Measurements from ENCODE around the gene NCOA5. TPM values are rescaled to one million over a fixed set of nuclear protein-coding genes. Genes with fewer than 3 reads are reported as not detected.

The NCOA5 gene
- total RNA-seq = 10.6 and 15.9 TPM in 2 replicates

DNA sequence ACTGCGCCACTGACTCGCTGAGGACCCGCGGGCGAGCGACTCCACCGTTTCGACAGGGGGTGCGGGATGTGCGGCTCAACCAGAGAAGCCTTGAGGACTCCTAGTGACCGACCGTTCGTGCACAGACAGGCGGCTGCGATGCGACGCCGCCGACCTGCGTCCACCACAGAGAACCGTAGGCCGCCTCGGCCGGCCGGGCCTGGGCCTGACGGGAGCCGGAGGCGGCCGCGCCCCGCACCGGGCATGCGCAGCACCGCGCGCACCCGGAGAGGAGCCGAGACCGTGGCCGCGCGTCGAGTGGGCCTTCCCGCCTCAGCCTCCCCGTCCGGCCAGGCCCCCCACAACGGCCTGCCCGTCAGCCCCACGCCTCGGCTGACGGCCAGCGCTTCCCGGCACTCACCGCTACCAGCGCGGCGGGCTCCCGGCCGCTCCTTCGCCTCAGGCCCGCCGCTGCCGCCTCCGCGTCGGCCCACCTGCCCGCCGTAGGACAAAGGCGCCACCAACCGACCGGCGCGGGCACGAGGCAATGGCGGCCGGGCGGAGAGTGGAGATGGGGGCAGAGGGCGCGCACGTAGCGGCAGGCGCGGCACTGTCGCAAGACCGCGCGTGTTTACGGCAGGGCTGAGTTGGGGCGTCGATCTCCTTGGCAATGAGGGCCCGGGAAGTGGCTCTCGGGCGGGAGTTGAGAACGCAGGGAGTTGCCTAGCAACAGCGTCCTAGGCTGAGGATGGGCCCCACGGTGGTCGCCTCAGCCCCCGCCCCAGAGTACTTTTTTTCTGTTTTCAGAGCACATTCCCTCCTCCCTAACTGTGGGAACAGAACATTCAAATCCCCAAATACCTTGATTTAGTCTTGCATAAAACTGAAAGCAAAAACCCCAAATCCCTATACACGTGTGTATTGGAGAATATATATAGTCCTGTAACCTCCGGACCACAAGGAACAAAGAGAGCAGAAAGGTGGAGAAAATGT is at the start of gene NCOA5:
NCOA5 (minus strand) TSS at position 546 of the 972 bp plus-strand sequence. CDS start 10,538 bp downstream, outside the sequence.
- DNase-seq (ENCODE audit: low read depth, low spot score) = peak; percentile 87

DNA sequence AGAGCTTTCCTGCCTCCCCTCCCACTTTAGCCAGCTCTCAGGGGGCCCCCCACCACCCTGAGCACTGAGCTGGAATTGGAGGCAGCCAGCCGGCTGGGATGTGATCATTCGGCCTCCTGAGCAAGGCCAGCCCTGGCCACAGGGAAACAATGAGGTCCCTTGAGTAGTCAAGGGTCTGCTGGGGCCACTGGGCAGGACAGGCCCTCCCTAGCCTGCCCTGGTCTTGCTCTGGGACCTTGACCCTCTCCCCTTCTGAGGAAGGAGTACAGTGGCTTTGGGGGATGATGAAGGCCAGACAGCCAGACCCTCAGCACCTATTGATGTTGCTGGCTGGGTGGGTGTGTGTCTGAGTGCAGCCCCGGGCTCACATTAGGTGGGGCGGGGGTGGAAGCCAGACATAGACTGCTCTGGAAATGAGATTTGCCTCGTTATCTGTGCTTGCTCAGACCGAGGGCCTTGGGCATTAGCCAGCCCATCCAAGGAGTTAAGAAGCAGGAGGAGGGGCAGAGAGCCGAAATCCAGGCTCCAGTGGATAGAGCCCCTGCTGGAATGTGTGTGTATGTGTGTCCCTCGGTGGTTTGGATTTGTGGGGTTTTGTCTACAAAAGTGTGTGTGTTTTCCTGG is 49.6 kb upstream of the NCOA5 start:
- DNase-seq (ENCODE audit: low read depth, low spot score) = no peak

DNA sequence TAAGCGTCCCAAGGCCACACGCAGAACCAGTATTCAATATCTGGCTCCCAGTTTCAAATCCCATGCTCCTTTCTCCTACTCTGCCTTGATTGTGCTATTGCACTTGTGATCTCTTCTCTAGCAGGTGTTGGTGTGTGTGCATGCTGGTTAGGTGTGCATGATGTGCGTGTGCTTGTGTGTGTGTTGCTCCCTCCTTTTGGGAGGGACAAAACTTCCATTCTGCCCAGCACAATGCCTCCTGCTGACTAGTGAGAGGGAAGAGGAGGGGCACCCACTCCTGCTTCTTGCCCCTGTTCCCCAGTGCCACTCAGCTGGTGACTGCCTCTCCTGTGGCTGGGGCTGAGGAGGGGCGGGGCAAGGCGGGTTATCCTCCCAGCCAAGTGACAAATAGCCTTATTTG is 48.1 kb upstream of the NCOA5 start:
- DNase-seq (ENCODE audit: low read depth, low spot score) = no peak

DNA sequence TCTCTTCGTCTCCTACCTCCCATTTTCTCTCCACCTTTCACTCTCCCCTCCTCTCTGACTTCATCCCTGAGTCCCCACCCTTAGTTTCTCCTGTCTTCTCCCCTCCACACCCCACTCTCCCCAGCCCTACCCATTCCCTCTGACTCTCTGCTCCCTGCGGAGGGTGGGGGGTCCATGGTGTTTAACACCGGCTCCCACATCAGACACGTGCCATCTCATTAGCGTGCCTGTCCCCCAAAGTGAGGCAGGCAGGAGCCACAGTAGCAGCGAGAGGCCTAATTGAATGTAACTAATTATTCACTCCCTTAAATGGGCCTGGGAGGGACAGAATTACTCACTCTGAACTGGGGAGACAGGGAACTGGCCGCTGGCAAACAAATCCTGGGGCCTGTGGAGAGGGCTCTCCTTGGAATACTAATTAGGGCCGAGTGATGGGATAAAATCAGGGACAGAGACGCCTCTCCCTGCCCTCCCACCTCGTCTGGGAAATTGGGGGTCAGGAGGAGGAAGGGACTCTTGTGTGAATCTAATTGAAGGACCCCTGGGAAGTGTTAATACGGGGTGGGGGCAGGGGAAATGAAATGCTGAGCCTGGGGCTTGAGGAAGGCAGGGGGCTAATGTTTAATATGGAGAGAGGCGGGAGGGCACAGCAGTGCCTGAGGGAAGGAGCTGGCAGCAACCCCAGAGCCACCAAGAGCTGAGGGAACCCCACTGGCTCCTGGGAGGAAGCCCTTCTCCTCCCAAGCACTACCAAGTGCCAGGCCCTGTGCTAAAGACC is 46.3 kb upstream of the NCOA5 start:
- DNase-seq (ENCODE audit: low read depth, low spot score) = no peak

DNA sequence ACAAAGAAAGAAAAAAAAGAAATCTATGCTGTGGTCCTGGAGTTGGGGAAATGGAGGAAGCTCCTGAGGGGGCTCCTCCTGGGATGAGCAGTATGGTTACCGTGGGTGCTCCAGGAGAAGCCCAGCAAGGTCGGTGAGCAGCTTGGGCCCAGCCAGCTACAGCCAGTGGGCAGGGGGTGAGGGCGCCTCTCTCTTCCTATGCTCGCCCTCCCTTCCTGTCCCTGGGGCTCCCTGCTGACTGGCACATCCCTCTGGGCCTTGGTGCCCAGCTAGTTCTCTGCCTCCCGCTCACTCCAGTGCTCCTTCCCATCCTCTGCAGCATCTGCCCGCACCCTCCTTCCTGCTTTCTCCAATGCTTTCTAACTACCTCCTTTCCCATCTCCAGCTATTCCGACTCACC is 45.0 kb upstream of the NCOA5 start:
- DNase-seq (ENCODE audit: low read depth, low spot score) = no peak

DNA sequence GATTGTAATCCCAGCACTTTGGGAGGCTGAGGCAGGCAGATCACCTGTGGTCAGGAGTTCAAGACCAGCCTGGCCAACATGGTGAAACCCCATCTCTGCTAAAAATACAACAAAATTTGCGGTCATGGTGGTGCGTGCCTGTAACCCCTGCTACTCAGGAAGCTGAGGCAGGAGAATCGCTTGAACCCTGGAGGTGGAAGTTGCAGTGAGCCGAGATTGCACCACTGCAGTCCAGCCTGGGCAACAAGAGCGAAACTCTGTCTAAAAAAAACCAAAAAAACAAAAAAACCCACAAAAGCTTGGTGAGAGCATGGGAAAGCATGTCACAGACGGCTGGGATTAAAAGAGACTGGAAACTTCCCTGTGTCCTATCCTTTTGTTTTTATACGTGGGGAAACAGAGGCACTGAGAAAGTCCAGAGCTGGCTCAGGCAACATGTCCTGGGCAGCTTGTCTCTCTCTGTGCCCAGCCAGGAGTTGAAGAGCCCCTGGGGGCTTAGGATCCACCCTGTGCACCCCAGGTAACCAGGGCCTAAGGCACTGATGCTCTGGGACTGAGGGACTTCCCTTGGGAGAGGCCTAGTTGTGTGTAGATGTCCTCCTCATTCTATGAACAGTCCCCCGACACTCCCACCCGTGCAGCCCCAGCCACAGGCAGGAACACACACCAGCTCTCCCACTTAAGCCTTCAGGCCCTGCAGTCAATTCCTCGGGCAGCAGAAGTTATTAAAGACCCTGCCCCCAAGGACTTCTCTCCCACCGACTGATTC is 44.3 kb upstream of the NCOA5 start:
- no peak for DNase-seq (ENCODE audit: low read depth, low spot score)

DNA sequence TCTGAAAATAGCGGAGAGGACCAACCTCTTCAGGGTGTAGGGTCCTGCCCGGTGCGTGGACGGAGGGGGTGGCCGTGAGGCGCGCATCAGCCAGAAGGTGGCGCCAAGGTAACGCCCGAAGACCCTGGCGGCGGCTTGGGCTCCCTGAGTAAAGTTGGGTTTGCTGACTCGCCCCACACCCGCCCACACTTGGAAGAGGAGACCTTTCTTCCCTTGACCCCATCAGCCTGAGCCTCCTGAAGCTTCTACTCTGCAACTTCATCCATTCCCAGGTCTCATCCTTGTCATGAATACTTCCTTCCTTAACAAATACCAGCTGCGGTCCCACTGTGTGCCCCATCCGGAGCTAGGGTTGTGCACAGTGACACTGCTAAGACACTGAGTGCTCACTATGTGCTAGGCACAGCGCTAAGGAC is 43.0 kb upstream of the NCOA5 start:
- DNase-seq (ENCODE audit: low read depth, low spot score) = no peak

DNA sequence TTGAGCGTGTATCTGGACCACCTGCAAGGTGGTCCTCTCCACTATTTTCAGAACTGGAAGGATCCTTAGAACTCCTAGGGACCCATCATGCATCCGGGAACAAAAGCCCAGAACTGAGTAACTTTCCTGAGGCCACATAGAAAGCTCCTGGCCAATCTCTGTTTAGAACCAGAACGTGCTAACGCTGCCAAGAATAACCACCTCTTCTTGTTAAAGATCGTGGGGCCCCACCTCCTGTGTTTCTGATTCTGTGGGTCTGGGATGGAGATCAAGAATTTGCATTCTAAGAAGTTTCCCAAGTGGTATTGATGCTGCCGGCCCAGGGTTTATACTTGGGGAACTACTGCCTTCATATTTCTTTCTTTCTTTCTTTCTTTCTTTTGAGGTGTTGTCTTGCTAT is 41.6 kb upstream of the NCOA5 start:
- no peak for DNase-seq (ENCODE audit: low read depth, low spot score)

DNA sequence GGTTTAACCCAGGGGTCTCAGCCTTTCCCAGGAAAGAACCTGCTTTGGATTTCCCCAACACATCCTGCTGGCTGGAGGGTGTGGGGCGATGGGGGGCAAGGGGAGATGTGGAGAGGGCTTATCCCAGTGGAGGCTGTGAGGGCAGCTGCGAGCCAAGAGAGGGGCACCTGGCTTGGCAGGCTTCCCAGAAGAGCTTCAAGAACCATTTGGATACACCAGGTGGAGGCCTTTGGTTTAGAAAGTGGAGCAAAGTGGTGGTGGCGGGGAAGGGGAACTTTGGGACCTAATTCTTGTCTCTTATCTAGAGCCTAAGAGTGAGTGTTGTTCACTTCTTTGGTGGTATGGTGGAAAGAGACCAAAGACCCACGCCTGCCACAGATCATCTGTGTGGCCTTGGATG is 40.8 kb upstream of the NCOA5 start:
- DNase-seq (ENCODE audit: low read depth, low spot score) = no peak

DNA sequence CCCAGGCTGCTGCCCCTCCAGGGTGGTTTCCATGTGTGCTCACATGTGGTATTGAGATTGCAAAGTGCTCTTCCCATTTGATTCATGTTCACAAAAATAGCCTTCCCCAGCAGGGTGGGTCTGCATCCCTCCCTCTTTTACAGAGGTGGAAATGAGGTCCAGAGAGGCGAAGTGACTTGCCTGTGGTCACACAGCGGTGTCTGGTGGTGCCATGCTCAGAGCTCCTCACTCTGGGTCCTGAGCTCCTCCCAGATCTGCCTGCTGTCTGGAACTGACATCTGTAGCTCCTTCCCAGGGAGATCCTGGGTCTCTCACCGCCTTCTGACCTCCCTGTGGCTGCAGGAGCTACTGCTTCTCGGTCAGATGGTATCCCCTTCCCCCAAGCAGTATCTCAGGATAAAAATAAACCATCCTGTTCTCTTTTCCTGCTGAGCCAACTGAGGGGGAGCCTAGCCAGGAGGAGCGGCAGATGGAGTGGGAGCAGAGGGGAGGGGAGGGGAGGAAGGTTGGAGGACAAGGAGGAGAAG is 40.3 kb upstream of the NCOA5 start:
- DNase-seq (ENCODE audit: low read depth, low spot score) = no peak

DNA sequence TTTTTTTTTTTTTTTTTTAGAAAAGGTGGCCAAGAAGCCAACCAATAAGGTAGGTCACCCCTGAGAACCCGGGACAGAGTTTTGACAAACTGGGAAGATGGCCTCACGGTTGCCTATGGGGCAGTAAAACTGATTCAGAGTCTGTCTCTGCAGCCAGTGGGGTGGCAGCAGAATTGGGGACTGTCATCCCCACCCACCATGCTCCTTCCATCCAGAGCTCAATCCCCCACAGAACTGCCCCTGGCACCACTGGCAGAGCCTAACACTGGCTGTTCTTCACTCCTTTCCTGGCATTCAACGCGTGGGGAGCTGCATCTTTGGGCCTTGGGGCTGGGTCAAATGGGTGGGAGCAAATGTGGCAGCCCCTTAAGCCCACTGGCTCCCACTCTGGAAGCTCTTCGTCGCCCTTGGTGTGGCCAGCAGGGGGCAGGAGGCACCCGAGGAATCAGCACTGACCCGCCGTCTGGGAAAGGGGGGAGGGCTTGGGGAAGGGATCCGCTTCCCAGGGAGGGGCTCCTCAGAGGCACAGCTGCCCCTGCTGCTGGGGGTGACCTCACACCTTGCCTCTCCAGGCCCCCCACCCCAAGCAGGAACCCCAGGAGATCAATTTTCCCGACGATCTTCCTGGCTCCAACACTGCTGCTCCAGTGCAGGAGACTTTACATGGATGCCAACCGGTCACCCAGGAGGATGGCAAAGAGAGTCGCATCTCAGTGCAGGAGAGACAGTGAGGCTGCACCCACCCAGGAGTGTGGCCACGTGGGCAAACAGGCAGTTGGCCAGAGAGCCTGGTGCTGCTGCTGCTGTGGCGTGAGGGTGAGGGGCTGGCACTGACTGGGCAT is 38.8 kb upstream of the NCOA5 start:
- no peak for DNase-seq (ENCODE audit: low read depth, low spot score)

DNA sequence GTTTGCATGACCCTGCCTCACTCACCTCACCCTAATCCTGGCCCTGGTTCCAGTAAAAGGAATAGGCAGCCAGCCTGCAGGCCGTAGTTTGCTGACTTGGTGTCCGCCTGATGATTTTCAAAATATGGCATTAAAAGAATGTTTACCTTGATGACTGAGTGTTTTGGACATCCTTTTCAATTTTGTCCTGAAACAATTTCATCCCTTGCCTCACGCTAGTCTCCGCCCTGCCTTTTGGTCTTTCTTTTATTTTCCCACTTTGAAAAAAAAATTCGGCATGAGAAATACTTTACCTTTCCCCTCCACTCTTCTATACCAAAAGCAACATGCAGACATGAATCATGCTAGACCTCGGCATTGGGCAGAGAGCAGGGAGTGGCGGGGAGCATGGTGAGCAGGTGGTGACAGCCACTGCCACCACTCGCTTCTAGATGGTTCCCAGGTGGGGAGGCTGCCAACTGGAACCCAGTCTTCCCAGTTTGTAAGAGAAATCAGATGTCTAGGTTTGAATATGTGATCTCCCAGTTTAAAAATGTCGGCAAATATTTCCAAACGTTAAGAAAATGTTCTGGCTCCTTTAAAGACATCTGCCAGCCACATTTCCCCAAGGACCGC is 37.7 kb upstream of the NCOA5 start:
- no peak for DNase-seq (ENCODE audit: low read depth, low spot score)

DNA sequence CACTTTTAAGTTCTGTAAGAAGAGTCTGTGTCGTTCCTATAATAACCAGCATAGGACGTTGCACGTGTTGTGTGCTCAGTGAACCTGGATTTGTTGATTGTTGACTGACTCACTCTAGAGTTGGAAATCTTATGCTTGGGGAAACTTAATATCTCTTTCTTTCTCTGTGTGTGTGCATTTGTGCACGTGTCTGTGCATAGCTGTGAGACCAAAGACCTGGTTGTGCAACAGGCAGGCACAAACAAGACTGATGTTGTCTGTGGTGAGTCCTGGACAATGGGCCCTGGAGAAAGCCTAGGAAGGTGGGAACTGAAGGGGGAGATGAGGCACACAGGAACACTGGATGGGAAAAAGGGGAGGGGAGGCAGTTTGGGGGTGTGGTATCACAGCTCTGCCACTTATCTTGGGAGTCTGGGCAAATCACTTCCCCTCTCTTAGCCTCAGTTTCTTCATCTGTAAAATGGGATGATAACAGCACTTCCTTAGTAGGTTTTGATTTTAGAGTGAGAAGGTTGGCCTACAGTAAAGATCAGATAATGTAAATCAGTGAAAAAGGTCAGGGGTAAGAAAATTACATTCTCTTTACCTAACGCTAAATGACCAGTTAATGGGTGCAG is 36.8 kb upstream of the NCOA5 start:
- no peak for DNase-seq (ENCODE audit: low read depth, low spot score)

DNA sequence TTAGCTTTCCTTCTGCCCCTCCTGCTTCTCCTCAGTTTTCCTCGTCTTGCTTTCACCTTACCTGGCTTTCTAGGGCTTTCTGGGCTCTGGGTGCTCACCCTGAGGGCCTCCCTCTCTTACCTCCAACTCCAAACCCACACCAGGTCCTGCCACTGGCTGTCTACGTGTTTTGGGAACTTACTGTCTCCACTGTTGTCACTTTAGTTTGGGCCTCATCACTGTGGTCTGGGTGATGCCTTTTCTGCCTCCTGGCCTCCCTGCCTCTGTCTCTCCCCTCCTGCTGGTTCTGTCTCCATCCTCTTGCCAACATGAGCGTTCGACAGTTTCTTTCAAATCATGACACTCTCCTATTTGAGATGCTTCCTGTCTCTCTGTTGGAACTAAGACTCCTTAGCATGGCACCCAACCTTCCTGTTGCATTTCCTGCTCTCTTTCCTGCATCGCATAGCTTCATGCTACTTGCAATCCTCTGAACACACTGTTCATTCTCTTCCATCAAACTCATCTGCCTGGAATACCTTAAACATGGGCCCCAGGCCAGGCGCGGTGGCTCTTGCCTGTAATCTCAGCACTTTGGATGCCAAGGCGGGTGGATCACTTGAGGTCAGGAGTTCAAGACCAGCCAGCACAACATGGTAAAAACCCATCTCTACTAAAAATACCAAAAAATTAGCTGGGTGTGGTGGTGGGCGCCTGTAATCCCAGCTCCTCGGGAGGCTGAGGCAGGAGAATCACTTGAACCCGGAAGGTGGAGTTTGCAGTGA is 33.9 kb upstream of the NCOA5 start:
- DNase-seq (ENCODE audit: low read depth, low spot score) = no peak

DNA sequence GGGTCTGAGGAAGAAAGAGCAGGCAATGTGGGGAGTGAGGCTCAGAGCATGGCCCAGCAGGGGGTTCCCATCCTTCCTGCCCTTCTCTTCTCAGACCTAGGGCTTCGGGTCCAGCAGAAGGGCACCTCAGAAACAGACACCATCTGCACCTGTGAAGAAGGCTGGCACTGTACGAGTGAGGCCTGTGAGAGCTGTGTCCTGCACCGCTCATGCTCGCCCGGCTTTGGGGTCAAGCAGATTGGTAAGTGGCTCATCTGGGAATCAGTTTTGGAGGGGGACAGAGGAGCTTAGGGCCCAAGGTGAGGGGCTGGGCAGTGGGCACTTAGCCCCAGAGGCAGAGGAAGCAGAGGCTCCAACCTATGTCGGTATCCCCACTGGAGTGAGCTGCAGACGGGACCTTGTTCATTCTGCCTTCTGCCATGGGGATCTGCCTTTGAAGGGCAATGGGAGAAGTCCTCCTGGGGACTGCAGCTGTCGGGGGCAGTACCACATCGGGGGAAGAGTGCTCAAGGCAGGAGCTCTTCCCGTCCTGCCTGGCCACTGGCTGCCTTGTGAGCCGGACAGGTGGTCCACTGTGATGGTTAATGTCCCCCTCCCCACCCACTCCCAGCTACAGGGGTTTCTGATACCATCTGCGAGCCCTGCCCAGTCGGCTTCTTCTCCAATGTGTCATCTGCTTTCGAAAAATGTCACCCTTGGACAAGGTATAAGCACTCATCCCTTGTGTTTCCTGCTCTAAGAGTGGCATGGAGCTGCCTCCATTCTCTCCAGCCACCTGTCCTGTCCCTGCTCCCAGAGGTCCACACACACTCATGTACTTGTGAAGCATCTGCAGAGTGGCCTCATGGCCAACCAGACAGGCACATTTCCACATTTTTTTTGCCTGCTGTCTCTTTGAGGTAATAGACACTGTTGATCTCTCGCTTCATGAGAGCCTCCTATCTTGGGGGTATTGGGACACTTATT is 33.0 kb upstream of the NCOA5 start:
- no peak for DNase-seq (ENCODE audit: low read depth, low spot score)

DNA sequence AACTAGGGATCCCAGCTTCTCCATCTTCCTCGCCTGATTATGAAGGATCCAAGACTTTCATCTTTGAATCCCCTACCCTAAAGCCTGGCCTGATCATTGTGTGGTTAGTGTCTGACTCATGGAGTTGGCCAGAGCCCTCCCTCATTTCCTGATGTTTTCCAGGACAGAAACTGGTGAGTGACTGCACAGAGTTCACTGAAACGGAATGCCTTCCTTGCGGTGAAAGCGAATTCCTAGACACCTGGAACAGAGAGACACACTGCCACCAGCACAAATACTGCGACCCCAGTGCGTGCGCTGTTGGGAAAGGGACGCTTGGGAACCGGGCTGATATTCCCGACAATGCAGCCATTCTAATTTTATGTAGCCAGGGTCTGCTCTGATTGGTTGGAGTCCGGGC is 32.3 kb upstream of the NCOA5 start:
- peak; percentile 39 for DNase-seq (ENCODE audit: low read depth, low spot score)

All from pulmonary artery endothelial cell (primary cell).